Measurements from ENCODE around the gene MACF1.

DNA sequence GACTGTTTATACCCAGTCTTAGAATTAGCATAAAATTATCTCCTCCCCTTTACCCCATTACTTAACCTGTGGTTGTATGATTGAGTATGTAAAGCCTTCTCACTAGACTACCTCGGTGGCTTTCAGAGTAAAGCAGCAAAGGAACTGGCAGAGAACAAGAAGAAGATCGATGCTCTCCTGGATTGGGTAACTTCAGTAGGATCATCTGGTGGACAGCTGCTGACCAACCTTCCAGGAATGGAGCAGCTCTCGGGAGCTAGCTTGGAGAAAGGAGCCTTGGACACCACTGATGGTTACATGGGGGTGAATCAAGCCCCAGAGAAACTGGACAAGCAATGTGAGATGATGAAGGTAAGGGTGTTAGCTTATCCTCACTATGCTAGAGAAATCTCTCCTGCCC, 148.4 kb downstream of the MACF1 start:
- TF ChIP-seq CTCF (IDR thresholded peaks at IDR 0.05; ENCODE audit: low read length): no peak
- TF ChIP-seq EZH2 (optimal IDR thresholded peaks at IDR 0.05; ENCODE audit: low read depth, low read length): no peak
- no peak for TF ChIP-seq EZH2phosphoT487 (IDR thresholded peaks at IDR 0.05; ENCODE audit: low read length)
